Measurements from ENCODE around the gene PSMD1.
"Not testable (repeated sequence)": the region's sequence is repeated elsewhere in the genome, so short reads cannot be mapped to it uniquely, and the experiment has no call there.

PSMD1 gene

GRCh38 chr2:231056453-231057416 is at the start of gene PSMD1:
Gene PSMD1, plus strand, starts transcription at chr2:231056867. Its CDS starts 159 bp downstream, at chr2:231057026.
- peak; percentile 91 for DNase-seq (ENCODE audit: low read depth in 1 of 2, low spot score in 1 of 2)

- DNase-seq (ENCODE audit: low read depth in 1 of 2, low spot score in 1 of 2): no peak
Measured at GRCh38 chr2:231007286-231008098, 49.2 kb upstream of the PSMD1 start.

- no peak for DNase-seq (ENCODE audit: low read depth in 1 of 2, low spot score in 1 of 2)
Measured at GRCh38 chr2:231008131-231008530, 48.5 kb upstream of the PSMD1 start.

GRCh38 chr2:231009236-231009919 is 47.3 kb upstream of the PSMD1 start:
- DNase-seq (ENCODE audit: low read depth in 1 of 2, low spot score in 1 of 2): no peak

- no peak for DNase-seq (ENCODE audit: low read depth in 1 of 2, low spot score in 1 of 2)
Measured at GRCh38 chr2:231010201-231010730, 46.4 kb upstream of the PSMD1 start.

GRCh38 chr2:231011526-231011925 is 45.1 kb upstream of the PSMD1 start:
- DNase-seq (ENCODE audit: low read depth in 1 of 2, low spot score in 1 of 2): no peak

GRCh38 chr2:231012463-231012862 is 44.2 kb upstream of the PSMD1 start:
- no peak for DNase-seq (ENCODE audit: low read depth in 1 of 2, low spot score in 1 of 2)

- DNase-seq (ENCODE audit: low read depth in 1 of 2, low spot score in 1 of 2): no peak
Measured at GRCh38 chr2:231013820-231014219, 42.8 kb upstream of the PSMD1 start.

- no peak for DNase-seq (ENCODE audit: low read depth in 1 of 2, low spot score in 1 of 2)
Measured at GRCh38 chr2:231015478-231015877, 41.2 kb upstream of the PSMD1 start.

GRCh38 chr2:231015926-231016325 is 40.7 kb upstream of the PSMD1 start:
- no peak for DNase-seq (ENCODE audit: low read depth in 1 of 2, low spot score in 1 of 2)

- no peak for DNase-seq (ENCODE audit: low read depth in 1 of 2, low spot score in 1 of 2)
Measured at GRCh38 chr2:231016566-231017230, 40.0 kb upstream of the PSMD1 start.

GRCh38 chr2:231017231-231017598 is 39.5 kb upstream of the PSMD1 start:
- DNase-seq (ENCODE audit: low read depth in 1 of 2, low spot score in 1 of 2): no peak

- no peak for DNase-seq (ENCODE audit: low read depth in 1 of 2, low spot score in 1 of 2)
Measured at GRCh38 chr2:231018184-231018583, 38.5 kb upstream of the PSMD1 start.

- not testable (repeated sequence) for DNase-seq (ENCODE audit: low read depth in 1 of 2, low spot score in 1 of 2)
Measured at GRCh38 chr2:231025059-231025458, 31.6 kb upstream of the PSMD1 start.

- no peak for DNase-seq (ENCODE audit: low read depth in 1 of 2, low spot score in 1 of 2)
Measured at GRCh38 chr2:231028889-231029288, 27.8 kb upstream of the PSMD1 start.

GRCh38 chr2:231029563-231029962 is 27.1 kb upstream of the PSMD1 start:
- DNase-seq (ENCODE audit: low read depth in 1 of 2, low spot score in 1 of 2): no peak

GRCh38 chr2:231030725-231031124 is 25.9 kb upstream of the PSMD1 start:
- no peak for DNase-seq (ENCODE audit: low read depth in 1 of 2, low spot score in 1 of 2)

- no peak for DNase-seq (ENCODE audit: low read depth in 1 of 2, low spot score in 1 of 2)
Measured at GRCh38 chr2:231032575-231033140, 24.0 kb upstream of the PSMD1 start.

- no peak for DNase-seq (ENCODE audit: low read depth in 1 of 2, low spot score in 1 of 2)
Measured at GRCh38 chr2:231033147-231034132, 23.2 kb upstream of the PSMD1 start.
